Activated T-cell treated with anti-CD3 and anti-CD28 coated beads, Interleukin-2, amount 50 U/mL, for 1 hour (primary cell): ENCODE measurements around the gene HPCAL1.

Source experiments
- DNase-seq: peaks from one replicate; pipeline ENCODE4 v3.0.0-alpha.2; 2020

Gene HPCAL1

GRCh38 chr2:10269711-10270610 lies 32.7 kb upstream of the HPCAL1 start:
- DNase-seq, result no peak

GRCh38 chr2:10271509-10271908 lies 31.2 kb upstream of the HPCAL1 start:
- DNase-seq, result no peak

GRCh38 chr2:10271946-10272345 lies 30.8 kb upstream of the HPCAL1 start:
- DNase-seq, result no peak

- DNase-seq, result no peak
These were observed 30.2 kb upstream of the HPCAL1 start for GRCh38 chr2:10272464-10272863.

- DNase-seq, result no peak
These were observed 29.2 kb upstream of the HPCAL1 start for GRCh38 chr2:10273215-10274175.

GRCh38 chr2:10274376-10274775 lies 28.3 kb upstream of the HPCAL1 start:
- DNase-seq, result no peak

GRCh38 chr2:10274983-10275802 lies 27.5 kb upstream of the HPCAL1 start:
- no peak for DNase-seq

- no peak for DNase-seq
These were observed 26.0 kb upstream of the HPCAL1 start for GRCh38 chr2:10276481-10277292.

GRCh38 chr2:10277293-10278028 lies 25.2 kb upstream of the HPCAL1 start:
- DNase-seq, result no peak

- DNase-seq, result no peak
These were observed 24.5 kb upstream of the HPCAL1 start for GRCh38 chr2:10278029-10278762.

- no peak for DNase-seq
These were observed 23.8 kb upstream of the HPCAL1 start for GRCh38 chr2:10278763-10279471.

GRCh38 chr2:10279472-10279870 lies 23.2 kb upstream of the HPCAL1 start:
- no peak for DNase-seq

- DNase-seq, result no peak
These were observed 22.7 kb upstream of the HPCAL1 start for GRCh38 chr2:10279946-10280463.

- DNase-seq, result no peak
These were observed 20.8 kb upstream of the HPCAL1 start for GRCh38 chr2:10281891-10282290.

- DNase-seq, result no peak
These were observed 20.0 kb upstream of the HPCAL1 start for GRCh38 chr2:10282611-10283105.

GRCh38 chr2:10283106-10284062 lies 19.3 kb upstream of the HPCAL1 start:
- no peak for DNase-seq

GRCh38 chr2:10284108-10284870 lies 18.4 kb upstream of the HPCAL1 start:
- DNase-seq, result no peak
